Astrocyte of the spinal cord (primary cell): ENCODE measurements around the gene KCNG2.

Experiments
- DNase-seq: peaks from one replicate; pipeline ENCODE4 v3.0.0; 2011; ENCODE audit warnings: low read depth, low spot score
- H3K4me3 ChIP-seq: 2 replicates; pipeline ENCODE4 v1.5.1; 2011; ENCODE audit warnings: low read depth, mild to moderate bottlenecking, low read length, moderate library complexity
- in situ Hi-C: cut with HindIII; loops from 2 replicates; pipeline ENCODE4 v1.10.0; 2017; ENCODE audit warnings: low sequenced_read_pairs
- TF ChIP-seq, protein P1 (sequence below): IDR thresholded peaks from 2 replicates; pipeline ENCODE4 v1.5.1; 2012; ENCODE audit warnings: low read depth, mild to moderate bottlenecking, low read length, inconsistent platforms

The KCNG2 gene

DNA sequence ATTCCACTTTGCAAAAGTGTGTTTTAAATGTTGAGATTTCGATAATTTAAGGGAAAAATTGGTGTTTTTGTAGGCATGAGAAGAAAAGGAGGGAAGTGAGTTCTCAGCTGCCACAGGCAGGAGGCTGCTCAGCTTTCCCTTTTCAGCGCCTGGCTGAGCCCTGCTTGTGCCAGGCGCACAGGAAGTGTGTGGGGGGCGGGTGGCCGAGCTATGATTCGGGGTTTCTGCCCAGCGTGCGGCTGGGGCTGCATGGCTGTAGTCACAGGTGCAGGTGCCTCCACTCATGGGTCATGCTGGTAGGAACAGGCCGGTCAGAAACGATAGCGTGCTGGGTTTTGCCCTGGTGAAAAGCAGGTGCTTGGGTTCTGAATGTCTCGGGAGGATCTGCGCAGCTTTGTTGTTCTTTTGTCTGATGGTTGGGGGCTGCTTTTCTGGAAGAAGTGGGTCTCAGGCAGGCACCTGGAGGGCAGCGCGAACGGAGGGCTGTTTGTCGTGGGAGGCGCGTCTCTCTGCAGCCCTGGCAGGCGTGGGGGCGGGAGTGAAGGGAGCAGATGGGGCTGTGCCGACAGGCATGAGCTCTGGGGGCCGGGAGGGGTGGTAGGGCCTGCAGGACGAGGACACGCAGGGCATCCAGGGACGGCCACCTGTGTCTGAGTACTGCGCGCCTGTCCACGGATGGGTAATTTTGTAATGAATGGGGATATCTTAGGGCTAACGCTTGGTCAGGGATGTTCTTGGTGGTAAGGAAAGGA is 2.1 kb downstream of the KCNG2 start:
- in situ Hi-C loops, result no loop called here
- no peak overlapping the region for H3K4me3 ChIP-seq
- DNase-seq, result no peak
- TF ChIP-seq, protein P1, sequence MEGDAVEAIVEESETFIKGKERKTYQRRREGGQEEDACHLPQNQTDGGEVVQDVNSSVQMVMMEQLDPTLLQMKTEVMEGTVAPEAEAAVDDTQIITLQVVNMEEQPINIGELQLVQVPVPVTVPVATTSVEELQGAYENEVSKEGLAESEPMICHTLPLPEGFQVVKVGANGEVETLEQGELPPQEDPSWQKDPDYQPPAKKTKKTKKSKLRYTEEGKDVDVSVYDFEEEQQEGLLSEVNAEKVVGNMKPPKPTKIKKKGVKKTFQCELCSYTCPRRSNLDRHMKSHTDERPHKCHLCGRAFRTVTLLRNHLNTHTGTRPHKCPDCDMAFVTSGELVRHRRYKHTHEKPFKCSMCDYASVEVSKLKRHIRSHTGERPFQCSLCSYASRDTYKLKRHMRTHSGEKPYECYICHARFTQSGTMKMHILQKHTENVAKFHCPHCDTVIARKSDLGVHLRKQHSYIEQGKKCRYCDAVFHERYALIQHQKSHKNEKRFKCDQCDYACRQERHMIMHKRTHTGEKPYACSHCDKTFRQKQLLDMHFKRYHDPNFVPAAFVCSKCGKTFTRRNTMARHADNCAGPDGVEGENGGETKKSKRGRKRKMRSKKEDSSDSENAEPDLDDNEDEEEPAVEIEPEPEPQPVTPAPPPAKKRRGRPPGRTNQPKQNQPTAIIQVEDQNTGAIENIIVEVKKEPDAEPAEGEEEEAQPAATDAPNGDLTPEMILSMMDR, result no peak

DNA sequence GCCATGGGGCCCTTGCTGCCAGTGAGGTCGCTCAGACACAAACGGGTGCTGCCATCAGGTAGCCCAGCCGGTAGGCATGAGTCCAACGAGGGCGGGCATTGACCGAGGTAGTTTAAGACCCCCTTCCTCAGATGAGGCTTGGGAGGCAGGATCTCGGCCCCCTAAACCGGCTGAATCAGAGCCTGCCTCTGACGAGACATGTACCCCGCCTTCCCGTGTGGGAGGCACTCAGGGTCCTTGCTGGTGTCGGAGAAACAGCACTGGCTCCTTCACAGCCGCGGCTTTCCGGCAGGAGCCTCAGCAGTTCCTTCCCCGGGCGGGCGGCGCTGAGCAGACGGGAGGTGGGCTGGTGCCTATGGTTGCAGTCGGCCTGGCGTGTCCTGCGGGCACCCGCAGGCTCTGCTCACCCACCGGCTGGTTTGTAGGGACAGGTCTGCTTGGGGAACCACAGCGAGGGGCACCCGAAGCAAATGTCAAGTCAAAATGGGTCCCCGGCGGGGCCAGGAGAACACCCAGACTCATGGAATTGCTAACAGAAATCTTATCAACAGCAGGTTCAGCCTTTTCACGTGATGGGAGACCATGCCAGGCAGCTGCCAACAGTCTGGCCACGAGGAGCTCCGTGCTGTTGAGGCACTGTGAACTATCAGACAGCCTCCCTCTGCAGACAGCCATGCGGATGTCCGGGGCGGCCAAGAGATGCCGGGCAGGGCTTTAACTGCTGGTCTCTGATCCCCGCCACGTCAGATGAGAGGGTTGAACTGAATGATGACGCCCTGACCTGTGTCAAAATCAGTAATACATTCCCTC is 2.8 kb downstream of the KCNG2 start:
- TF ChIP-seq, protein P1, result no peak
- no peak overlapping the region for H3K4me3 ChIP-seq
- in situ Hi-C loops, result no loop called here
- DNase-seq, result no peak

DNA sequence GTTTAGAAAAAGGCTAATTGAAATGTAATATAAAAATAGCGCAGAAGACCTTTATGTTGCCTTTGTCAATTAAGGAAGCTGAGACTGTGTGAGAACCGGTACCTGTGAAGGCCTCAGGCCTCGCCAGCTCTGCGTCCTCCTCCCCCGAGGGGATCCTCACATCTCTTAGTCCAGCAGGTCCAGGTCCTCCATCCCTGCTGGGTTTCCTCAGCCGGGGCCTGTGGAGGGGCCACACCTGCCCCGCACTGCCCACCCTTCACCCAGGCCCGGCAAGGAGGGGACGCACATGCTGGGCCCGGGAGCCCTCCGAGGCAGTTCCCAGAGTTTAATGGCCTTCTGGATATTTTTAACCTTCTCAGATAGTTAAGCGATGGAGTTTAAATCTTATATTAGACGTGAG is 3.5 kb downstream of the KCNG2 start:
- in situ Hi-C loops, result no loop called here
- no peak overlapping the region for H3K4me3 ChIP-seq
- TF ChIP-seq, protein P1, result no peak
- DNase-seq, result no peak

DNA sequence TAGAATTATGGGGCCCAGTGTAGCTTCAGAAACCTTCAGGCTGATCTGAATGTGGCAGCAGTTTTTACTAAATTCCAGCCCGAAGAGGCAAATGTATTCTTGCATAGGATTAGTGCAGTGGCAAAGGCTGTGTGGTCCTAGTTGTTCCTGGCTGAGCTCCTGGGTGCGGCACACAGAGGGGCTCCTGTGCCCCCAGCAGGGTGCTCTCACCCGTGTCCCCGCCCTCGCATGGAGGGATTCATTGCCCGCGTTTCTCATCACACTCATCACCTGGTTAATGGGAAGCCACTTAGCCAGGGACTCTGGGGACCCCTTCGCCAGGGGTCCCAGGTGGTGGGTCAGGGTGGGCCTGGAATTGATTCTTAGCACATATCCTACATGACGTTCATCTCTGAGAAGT is 3.9 kb downstream of the KCNG2 start:
- no peak for DNase-seq
- TF ChIP-seq, protein P1, result no peak
- in situ Hi-C loops, result no loop called here
- H3K4me3 ChIP-seq, result no peak overlapping the region

DNA sequence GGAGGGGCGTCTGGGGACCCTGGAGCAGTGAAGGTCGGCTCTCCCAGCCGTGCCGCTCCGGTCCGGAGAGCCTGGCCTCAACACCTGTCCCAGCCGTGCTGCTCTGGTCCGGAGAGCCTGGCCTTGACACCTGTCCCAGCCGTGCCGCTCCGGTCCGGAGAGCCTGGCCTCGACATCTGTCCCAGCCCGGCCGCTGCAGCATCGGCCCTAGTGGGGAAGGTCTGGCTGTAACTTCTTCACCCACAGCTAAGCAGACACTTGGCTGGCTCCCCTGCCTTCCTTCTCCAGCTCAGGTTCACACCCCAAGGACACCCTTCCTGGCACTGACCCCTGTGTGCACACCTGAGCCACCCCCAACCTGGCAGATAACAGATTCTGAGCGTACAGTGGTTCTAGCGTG is 4.6 kb downstream of the KCNG2 start:
- in situ Hi-C loops, result no loop called here
- no peak for DNase-seq
- TF ChIP-seq, protein P1, result no peak
- H3K4me3 ChIP-seq, result no peak overlapping the region

DNA sequence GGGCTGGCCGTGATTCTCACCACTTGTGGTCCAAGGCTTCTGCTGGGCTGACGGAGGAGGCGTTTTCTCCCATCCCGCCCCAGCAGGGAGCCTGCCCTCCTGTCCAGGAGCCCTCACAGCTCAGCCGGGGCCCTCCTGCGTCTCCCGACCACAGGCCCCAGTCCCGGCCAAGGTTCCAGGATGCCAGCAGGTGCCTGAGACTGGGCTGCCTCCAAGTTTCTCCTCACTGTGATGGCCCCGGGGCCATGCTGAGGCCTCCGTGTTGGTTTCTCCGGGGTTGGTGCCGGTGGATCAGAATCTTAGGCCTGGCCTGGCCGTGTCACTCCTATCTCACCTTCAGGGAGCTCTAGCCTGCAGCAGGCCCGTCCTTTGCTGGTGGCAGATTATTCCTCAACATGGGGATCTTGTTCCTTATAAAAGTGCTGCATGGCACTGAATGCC is 5.9 kb downstream of the KCNG2 start:
- H3K4me3 ChIP-seq, result no peak overlapping the region
- DNase-seq, result no peak
- in situ Hi-C loops, result no loop called here
- TF ChIP-seq, protein P1, result no peak
